ENCODE measurements around the gene DIP2B.

- TF ChIP-seq, protein P1, sequence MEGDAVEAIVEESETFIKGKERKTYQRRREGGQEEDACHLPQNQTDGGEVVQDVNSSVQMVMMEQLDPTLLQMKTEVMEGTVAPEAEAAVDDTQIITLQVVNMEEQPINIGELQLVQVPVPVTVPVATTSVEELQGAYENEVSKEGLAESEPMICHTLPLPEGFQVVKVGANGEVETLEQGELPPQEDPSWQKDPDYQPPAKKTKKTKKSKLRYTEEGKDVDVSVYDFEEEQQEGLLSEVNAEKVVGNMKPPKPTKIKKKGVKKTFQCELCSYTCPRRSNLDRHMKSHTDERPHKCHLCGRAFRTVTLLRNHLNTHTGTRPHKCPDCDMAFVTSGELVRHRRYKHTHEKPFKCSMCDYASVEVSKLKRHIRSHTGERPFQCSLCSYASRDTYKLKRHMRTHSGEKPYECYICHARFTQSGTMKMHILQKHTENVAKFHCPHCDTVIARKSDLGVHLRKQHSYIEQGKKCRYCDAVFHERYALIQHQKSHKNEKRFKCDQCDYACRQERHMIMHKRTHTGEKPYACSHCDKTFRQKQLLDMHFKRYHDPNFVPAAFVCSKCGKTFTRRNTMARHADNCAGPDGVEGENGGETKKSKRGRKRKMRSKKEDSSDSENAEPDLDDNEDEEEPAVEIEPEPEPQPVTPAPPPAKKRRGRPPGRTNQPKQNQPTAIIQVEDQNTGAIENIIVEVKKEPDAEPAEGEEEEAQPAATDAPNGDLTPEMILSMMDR (IDR thresholded peaks at IDR 0.05), result no peak
- TF ChIP-seq POLR2AphosphoS5 (IDR thresholded peaks at IDR 0.05), result no peak
Measured at GRCh38 chr12:50572760-50573159, 68.0 kb downstream of the DIP2B start.

Measured in upper lobe of left lung (tissue), 4 donors.